GM18511 (cell line): ENCODE measurements around the gene CREBL2.
A peak's percentile ranks its signal among the peaks of the same experiment; 100 is the strongest.
"Not testable (repeated sequence)": the region's sequence is repeated elsewhere in the genome, so short reads cannot be mapped to it uniquely, and the experiment has no call there.

Source experiments
- ATAC-seq: cut with Tn5 transposase; IDR thresholded peaks from one replicate; pipeline ENCODE4 v1.9.1; 2021; ENCODE audit warnings: mild to moderate bottlenecking, moderate library complexity; ENCODE audit not compliant: unreplicated experiment

The CREBL2 gene

GRCh38 chr12:12630850-12631249 is 19.2 kb downstream of the CREBL2 start:
- no peak for ATAC-seq

GRCh38 chr12:12635651-12636050 is 24.0 kb downstream of the CREBL2 start:
- no peak for ATAC-seq

GRCh38 chr12:12636641-12637040 is 25.0 kb downstream of the CREBL2 start:
- ATAC-seq: peak; percentile 62

GRCh38 chr12:12639995-12640394 is 28.3 kb downstream of the CREBL2 start:
- not testable (repeated sequence) for ATAC-seq

- no peak for ATAC-seq
Measured at GRCh38 chr12:12641650-12642049, 30.0 kb downstream of the CREBL2 start.

- no peak for ATAC-seq
Measured at GRCh38 chr12:12642916-12643315, 31.2 kb downstream of the CREBL2 start.

GRCh38 chr12:12645485-12645884 is 33.8 kb downstream of the CREBL2 start:
- no peak for ATAC-seq

- peak; percentile 86 for ATAC-seq
Measured at GRCh38 chr12:12645968-12646367, 34.3 kb downstream of the CREBL2 start.

GRCh38 chr12:12646483-12647072 is 34.9 kb downstream of the CREBL2 start:
- ATAC-seq: no peak

GRCh38 chr12:12648284-12648683 is 36.6 kb downstream of the CREBL2 start:
- no peak for ATAC-seq

GRCh38 chr12:12648951-12649650 is 37.4 kb downstream of the CREBL2 start:
- no peak for ATAC-seq

- ATAC-seq: no peak
Measured at GRCh38 chr12:12651752-12652151, 40.1 kb downstream of the CREBL2 start.

- ATAC-seq: not testable (repeated sequence)
Measured at GRCh38 chr12:12652704-12653103, 41.0 kb downstream of the CREBL2 start.

- ATAC-seq: no peak
Measured at GRCh38 chr12:12653922-12654321, 42.2 kb downstream of the CREBL2 start.

- ATAC-seq: no peak
Measured at GRCh38 chr12:12654691-12655460, 43.2 kb downstream of the CREBL2 start.

GRCh38 chr12:12660201-12660600 is 48.5 kb downstream of the CREBL2 start:
- no peak for ATAC-seq

GRCh38 chr12:12661086-12661856 is 49.6 kb downstream of the CREBL2 start:
- ATAC-seq: no peak

GRCh38 chr12:12663644-12664294 is 52.1 kb downstream of the CREBL2 start:
- ATAC-seq: no peak

GRCh38 chr12:12665194-12665593 is 53.5 kb downstream of the CREBL2 start:
- ATAC-seq: no peak

- ATAC-seq: no peak
Measured at GRCh38 chr12:12668005-12668404, 56.3 kb downstream of the CREBL2 start.

- no peak for ATAC-seq
Measured at GRCh38 chr12:12669020-12669419, 57.3 kb downstream of the CREBL2 start.
